Upper lobe of left lung (tissue), 4 donors: ENCODE results near the gene DGKG.

Source experiments
- CTCF ChIP-seq, 6 experiments: fragments of 450-650 bp in 4 of 6; fragments of 200-600 bp in 2 of 6; sonication (generic) in 2 of 6; IDR thresholded peaks; one replicate each; pipeline ENCODE4 v1.5.1; 2016 to 2019; ENCODE audit warnings: antibody characterized with exemption in 6 of 6
- POLR2A ChIP-seq, 4 donors: fragments of 450-650 bp; IDR thresholded peaks; one replicate each; pipeline ENCODE4 v1.5.1; 2016 to 2017; ENCODE audit warnings: antibody characterized with exemption in 4 of 4, mild to moderate bottlenecking in 2 of 4

- TF ChIP-seq CTCF (IDR thresholded peaks at IDR 0.05) (no peak), POLR2A (IDR thresholded peaks at IDR 0.05) (no peak)
Measured at GRCh38 chr3:186270701-186271100, 91.3 kb downstream of the DGKG start.
